Activated naive CD8-positive, alpha-beta T cell treated with anti-CD3 and anti-CD28 coated beads, Interleukin-2, amount 10 ng/mL, durations not matched to agents 7 days and 5 days (primary cell): ENCODE measurements around the gene TRPC5OS. TPM values are rescaled to one million over a fixed set of nuclear protein-coding genes. Genes with fewer than 3 reads are reported as not detected.

ENCODE experiments used
- ATAC-seq: fragments of 150-1000 bp; cut with Tn5 transposase; one replicate; pipeline ENCODE4 v1.10.0; 2021; ENCODE audit warnings: low read depth, moderate library complexity
- POLR2A ChIA-PET: fragments of 350-600 bp; sonication (Branson Sonifier 250); formaldehyde crosslinking; loops from one replicate; lab custom pipeline; 2021; ENCODE audit warnings: antibody characterized with exemption; lab: Charles Lee
- DNase-seq: peaks from one replicate; pipeline ENCODE4 v3.0.0; 2021
- H3K27ac Mint-ChIP-seq: one replicate; pipeline ENCODE4 v1.8.0; 2022; ENCODE audit warnings: mild to moderate bottlenecking, mixed read lengths
- H3K27me3 Mint-ChIP-seq: one replicate; pipeline ENCODE4 v1.8.0; 2022; ENCODE audit warnings: mild to moderate bottlenecking, moderate library complexity, mixed read lengths
- H3K36me3 Mint-ChIP-seq: one replicate; pipeline ENCODE4 v1.8.0; 2021; ENCODE audit warnings: mild to moderate bottlenecking, mixed read lengths
- H3K4me1 Mint-ChIP-seq: one replicate; pipeline ENCODE4 v1.8.0; 2021; ENCODE audit warnings: mixed read lengths
- H3K4me3 Mint-ChIP-seq: one replicate; pipeline ENCODE4 v1.8.0; 2022; ENCODE audit warnings: mild to moderate bottlenecking, moderate library complexity, mixed read lengths
- H3K9me3 Mint-ChIP-seq: one replicate; pipeline ENCODE4 v1.8.0; 2021; ENCODE audit warnings: mixed read lengths
- total RNA-seq, 2 experiments: library from RNA; stranded (reverse); gene quantifications; one replicate each; pipeline ENCODE4 v1.2.3, GENCODE V29; 2021

Gene TRPC5OS
- total RNA-seq, 2 experiments from 2014 or later, result not detected

- Mint-ChIP-seq H3K4me3 (no peak overlapping the region), H3K4me1 (no peaks in the 10 kb centered on the region), H3K27ac (no peak overlapping the region), H3K9me3 (no peaks in the 10 kb centered on the region), H3K27me3 (peaks cover 6% of the 10 kb centered on the region), H3K36me3 (no peaks in the 10 kb centered on the region)
- no peak for DNase-seq
- POLR2A ChIA-PET, result no interaction called here
- no peak for ATAC-seq
Observed at GRCh38 chrX:111869639-111870034, 6.3 kb upstream of the TRPC5OS start.

- DNase-seq (no peak), ATAC-seq (no peak)
- no peak overlapping the region for H3K27ac Mint-ChIP-seq
- H3K4me1 Mint-ChIP-seq, result no peaks in the 10 kb centered on the region
- no peaks in the 10 kb centered on the region for H3K36me3 Mint-ChIP-seq
- H3K4me3 Mint-ChIP-seq, result no peak overlapping the region
- POLR2A ChIA-PET, result no interaction called here
- no peaks in the 10 kb centered on the region for H3K9me3 Mint-ChIP-seq
- peaks cover 3% of the 10 kb centered on the region for H3K27me3 Mint-ChIP-seq
Observed at GRCh38 chrX:111874241-111874640, 1.7 kb upstream of the TRPC5OS start.

DNA sequence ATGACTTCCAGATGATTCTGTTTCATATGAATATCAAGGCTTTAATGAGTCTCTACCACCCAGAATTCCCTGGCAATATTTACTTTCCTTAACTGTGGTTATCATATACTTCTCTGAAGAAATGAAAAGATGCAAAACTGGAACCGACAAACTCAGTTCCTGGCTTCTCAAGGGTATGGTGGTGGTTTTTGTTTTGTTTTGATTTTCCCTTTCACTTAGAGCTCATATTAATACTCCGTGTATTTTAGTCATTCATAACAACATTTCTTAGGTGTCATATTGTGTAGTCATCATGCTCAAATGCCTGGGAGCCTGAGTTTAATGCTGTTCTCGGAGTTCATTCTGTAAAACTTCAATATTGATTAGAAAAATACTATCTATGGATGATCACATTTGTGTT lies 665 bp downstream of the TRPC5OS start:
- H3K27me3 Mint-ChIP-seq, result peaks cover 3% of the 10 kb centered on the region
- H3K4me3 Mint-ChIP-seq, result no peak overlapping the region
- H3K27ac Mint-ChIP-seq, result no peak overlapping the region
- no peaks in the 10 kb centered on the region for H3K4me1 Mint-ChIP-seq
- DNase-seq (no peak), ATAC-seq (no peak)
- H3K36me3 Mint-ChIP-seq, result no peaks in the 10 kb centered on the region
- no peaks in the 10 kb centered on the region for H3K9me3 Mint-ChIP-seq
- POLR2A ChIA-PET, result no interaction called here

- DNase-seq (no peak), ATAC-seq (no peak)
- peaks cover 3% of the 10 kb centered on the region for H3K27me3 Mint-ChIP-seq
- no peaks in the 10 kb centered on the region for H3K36me3 Mint-ChIP-seq
- POLR2A ChIA-PET, result no interaction called here
- no peak overlapping the region for H3K4me3 Mint-ChIP-seq
- H3K4me1 Mint-ChIP-seq, result no peaks in the 10 kb centered on the region
- no peaks in the 10 kb centered on the region for H3K9me3 Mint-ChIP-seq
- no peak overlapping the region for H3K27ac Mint-ChIP-seq
Observed at GRCh38 chrX:111877681-111878080, 1.7 kb downstream of the TRPC5OS start.

DNA sequence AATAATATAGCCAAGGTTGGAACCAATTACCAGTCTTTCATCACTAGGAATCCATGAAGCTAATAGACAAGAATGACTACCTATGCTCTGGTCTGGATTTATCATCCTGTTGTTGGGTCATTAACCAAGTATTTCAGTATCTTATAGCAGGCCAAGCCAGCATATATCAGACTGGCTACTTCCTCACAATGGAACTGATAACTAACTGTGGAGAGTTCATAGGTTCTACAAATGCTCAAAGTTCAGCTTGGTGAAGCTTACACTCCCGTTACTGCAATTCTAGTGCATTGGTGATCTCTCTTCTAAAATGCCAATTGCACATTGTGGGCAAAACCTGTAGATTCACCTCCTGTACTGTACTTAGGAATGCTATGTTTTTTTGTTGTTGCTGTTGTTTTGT lies 4.8 kb downstream of the TRPC5OS start:
- POLR2A ChIA-PET, result no interaction called here
- H3K27ac Mint-ChIP-seq, result no peak overlapping the region
- peaks cover 3% of the 10 kb centered on the region for H3K27me3 Mint-ChIP-seq
- H3K4me1 Mint-ChIP-seq, result no peaks in the 10 kb centered on the region
- DNase-seq (no peak), ATAC-seq (no peak)
- no peaks in the 10 kb centered on the region for H3K36me3 Mint-ChIP-seq
- H3K9me3 Mint-ChIP-seq, result no peaks in the 10 kb centered on the region
- H3K4me3 Mint-ChIP-seq, result no peak overlapping the region

DNA sequence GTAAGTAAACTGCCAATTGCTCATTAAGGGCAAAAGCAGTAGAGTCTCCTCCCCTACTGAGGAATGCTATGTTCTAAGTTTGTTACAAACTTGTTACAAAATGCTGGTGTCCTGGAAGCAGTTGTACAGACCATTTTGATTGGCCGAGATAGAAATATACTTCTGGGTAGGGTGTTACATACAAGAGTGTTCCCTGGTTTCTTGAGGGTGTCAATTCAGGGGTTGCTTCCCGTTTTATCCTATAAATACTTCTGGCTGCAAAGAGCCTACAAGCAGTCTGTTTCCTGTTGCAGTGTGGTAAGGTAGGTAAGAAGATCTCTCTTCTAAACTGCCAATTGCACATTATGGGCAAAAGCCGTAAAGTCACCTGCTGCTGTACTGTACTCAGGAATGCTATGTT lies 5.7 kb downstream of the TRPC5OS start:
- no peak overlapping the region for H3K4me3 Mint-ChIP-seq
- H3K36me3 Mint-ChIP-seq, result no peaks in the 10 kb centered on the region
- DNase-seq (no peak), ATAC-seq (no peak)
- H3K9me3 Mint-ChIP-seq, result no peaks in the 10 kb centered on the region
- no peaks in the 10 kb centered on the region for H3K4me1 Mint-ChIP-seq
- H3K27ac Mint-ChIP-seq, result no peak overlapping the region
- POLR2A ChIA-PET, result no interaction called here
- H3K27me3 Mint-ChIP-seq, result peaks cover 3% of the 10 kb centered on the region

DNA sequence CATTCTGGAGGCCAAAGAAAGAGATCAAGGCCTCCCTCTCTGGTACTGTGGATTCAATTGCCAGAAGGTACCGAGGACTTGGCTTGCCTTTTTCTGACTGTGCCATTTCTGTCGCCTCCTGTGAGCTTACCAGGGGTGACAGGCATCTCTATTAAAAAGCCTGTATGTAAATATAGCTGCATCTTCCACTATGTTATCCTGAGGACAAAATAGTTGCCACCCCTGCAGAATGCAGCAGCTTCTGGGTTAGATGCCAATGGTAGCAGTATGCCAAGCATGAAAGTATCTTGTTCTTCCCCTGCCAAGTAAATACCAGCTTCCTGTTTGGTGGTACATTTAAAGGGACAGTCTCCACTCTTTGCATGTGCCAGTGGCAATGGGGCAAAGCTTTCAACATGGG lies 10.7 kb downstream of the TRPC5OS start:
- ATAC-seq, result no peak
- no peaks in the 10 kb centered on the region for H3K9me3 Mint-ChIP-seq
- no peaks in the 10 kb centered on the region for H3K27me3 Mint-ChIP-seq
- H3K27ac Mint-ChIP-seq, result no peak overlapping the region
- H3K4me3 Mint-ChIP-seq, result no peak overlapping the region
- no peaks in the 10 kb centered on the region for H3K36me3 Mint-ChIP-seq
- no peak for DNase-seq
- POLR2A ChIA-PET, result no interaction called here
- H3K4me1 Mint-ChIP-seq, result no peaks in the 10 kb centered on the region

DNA sequence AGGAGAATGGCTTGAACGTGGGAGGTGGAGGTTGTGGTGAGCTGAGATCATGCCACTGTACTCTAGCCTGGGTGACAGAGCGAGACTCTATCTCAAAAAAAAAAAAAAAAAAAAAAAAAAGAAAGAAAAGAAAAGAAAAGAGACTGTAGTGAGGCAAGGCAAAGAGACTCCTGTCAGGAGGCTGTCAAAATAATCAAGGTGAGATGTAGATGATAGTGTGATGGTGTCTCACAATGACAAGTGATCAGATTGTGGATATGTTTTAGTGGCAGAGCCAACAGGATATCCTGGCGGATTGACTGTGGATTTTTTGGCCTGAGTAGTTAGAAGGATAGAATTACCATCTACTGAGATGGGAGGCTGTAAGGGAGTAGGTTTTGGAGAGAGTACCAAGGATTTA lies 12.6 kb downstream of the TRPC5OS start:
- H3K4me1 Mint-ChIP-seq, result no peaks in the 10 kb centered on the region
- H3K36me3 Mint-ChIP-seq, result no peaks in the 10 kb centered on the region
- no peaks in the 10 kb centered on the region for H3K9me3 Mint-ChIP-seq
- H3K4me3 Mint-ChIP-seq, result no peak overlapping the region
- H3K27ac Mint-ChIP-seq, result no peak overlapping the region
- POLR2A ChIA-PET, result no interaction called here
- ATAC-seq, result no peak
- no peaks in the 10 kb centered on the region for H3K27me3 Mint-ChIP-seq
- no peak for DNase-seq

DNA sequence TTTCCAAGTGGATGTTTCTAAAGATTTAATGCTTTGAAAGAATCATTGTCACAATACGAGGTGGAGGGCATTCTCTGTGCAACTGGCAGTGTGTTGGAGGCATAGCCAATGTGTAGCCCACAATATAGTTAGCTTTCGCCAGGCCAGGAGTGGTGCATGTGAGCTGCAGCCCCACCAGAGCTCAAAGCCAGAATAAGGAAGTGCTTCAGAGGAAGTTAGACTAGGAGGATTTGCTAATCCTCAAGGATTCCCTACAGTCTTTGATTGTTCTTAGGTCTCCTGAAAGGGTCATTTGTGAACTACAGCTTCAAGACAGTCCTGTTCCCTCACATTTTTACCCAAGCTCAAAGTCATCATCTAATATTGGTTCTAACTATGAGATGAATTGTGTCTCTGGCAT lies 16.4 kb downstream of the TRPC5OS start:
- Mint-ChIP-seq H3K4me1 (no peaks in the 10 kb centered on the region), H3K27ac (no peak overlapping the region), H3K27me3 (no peaks in the 10 kb centered on the region), H3K36me3 (no peaks in the 10 kb centered on the region), H3K9me3 (no peaks in the 10 kb centered on the region), H3K4me3 (no peak overlapping the region)
- DNase-seq, result no peak
- no peak for ATAC-seq
- POLR2A ChIA-PET, result no interaction called here

DNA sequence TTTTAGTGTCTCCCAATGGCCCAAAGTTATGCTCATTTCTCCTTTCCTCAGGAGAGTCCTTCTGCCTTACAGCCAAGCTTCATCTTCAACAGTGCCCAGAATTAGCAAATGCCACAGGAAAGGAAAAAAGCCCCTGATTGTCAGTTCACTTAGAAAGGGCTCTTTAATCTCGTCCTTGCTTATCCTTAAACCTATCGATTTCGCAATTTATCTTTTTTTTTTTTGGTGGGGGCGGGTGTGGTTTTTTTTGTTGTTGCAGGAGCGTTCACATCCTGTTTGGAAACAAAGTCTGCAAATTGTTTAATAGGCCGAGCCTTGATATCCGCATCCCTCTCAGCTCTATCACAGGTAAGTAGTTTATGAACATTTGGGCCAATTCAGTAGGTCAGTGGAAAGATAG lies 20.2 kb downstream of the TRPC5OS start:
- H3K4me3 Mint-ChIP-seq, result no peak overlapping the region
- H3K27me3 Mint-ChIP-seq, result no peaks in the 10 kb centered on the region
- no peaks in the 10 kb centered on the region for H3K9me3 Mint-ChIP-seq
- ATAC-seq (no peak), DNase-seq (no peak)
- no peaks in the 10 kb centered on the region for H3K4me1 Mint-ChIP-seq
- POLR2A ChIA-PET, result no interaction called here
- H3K27ac Mint-ChIP-seq, result no peak overlapping the region
- no peaks in the 10 kb centered on the region for H3K36me3 Mint-ChIP-seq

DNA sequence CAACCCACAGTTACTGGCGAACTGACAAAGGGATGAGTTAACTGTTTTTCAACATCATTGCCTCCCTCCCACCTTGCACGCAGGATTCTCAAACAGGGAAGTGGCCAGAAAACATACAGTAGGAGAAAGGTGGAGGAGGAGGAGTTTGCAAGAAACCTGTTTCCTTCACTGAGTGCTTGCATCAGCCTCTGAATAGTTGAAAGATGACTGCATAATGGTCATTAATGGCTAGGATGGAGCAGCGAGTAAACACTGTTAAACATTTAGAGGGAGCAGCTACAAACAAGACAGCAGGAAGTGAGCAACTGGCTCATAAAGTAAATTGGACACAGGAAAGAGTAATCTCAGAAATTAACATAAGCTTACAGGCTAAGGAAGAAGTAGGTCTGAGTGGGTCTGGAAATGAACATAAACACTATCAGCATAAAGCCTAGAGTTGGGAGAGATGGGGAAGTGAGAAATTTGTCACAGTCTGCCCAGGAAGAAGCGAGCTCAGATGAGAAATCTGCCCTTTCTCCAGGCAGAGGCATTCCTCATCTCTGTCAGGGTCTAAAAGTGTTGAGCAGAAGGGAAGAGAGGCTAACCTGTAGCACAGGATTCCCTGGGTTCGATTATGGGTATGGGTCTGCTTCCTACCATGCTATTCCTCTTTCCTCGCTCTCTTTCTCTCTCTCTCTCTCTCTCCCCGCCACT lies 38.6 kb downstream of the TRPC5OS start:
- no peak overlapping the region for H3K4me3 Mint-ChIP-seq
- H3K9me3 Mint-ChIP-seq, result no peaks in the 10 kb centered on the region
- no peak overlapping the region for H3K27ac Mint-ChIP-seq
- H3K36me3 Mint-ChIP-seq, result no peaks in the 10 kb centered on the region
- POLR2A ChIA-PET, result no interaction called here
- no peaks in the 10 kb centered on the region for H3K4me1 Mint-ChIP-seq
- DNase-seq (no peak), ATAC-seq (no peak)
- no peaks in the 10 kb centered on the region for H3K27me3 Mint-ChIP-seq

DNA sequence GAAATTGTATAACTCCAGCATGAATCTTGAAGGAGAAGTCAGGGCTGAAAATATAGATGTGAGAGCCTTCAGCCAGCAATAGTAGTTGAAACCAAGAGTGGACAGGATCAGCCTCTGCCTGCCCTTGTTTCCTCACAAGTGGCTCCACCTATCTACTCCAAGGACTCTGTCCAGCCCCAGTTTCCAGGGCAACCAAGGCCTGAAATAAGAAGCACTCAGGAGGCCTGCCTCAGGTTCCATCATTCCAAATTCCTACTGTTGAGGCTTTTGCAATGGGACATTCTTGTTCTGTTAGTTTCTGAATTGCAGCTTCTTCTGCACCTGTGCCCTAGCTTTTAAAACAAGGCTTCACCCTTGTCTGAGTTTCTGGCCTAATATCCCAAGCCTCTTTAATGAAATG lies 41.6 kb downstream of the TRPC5OS start:
- POLR2A ChIA-PET, result no interaction called here
- ATAC-seq (no peak), DNase-seq (no peak)
- H3K4me3 Mint-ChIP-seq, result no peak overlapping the region
- no peak overlapping the region for H3K27ac Mint-ChIP-seq
- H3K4me1 Mint-ChIP-seq, result no peaks in the 10 kb centered on the region
- no peaks in the 10 kb centered on the region for H3K36me3 Mint-ChIP-seq
- H3K27me3 Mint-ChIP-seq, result no peaks in the 10 kb centered on the region
- H3K9me3 Mint-ChIP-seq, result no peaks in the 10 kb centered on the region

DNA sequence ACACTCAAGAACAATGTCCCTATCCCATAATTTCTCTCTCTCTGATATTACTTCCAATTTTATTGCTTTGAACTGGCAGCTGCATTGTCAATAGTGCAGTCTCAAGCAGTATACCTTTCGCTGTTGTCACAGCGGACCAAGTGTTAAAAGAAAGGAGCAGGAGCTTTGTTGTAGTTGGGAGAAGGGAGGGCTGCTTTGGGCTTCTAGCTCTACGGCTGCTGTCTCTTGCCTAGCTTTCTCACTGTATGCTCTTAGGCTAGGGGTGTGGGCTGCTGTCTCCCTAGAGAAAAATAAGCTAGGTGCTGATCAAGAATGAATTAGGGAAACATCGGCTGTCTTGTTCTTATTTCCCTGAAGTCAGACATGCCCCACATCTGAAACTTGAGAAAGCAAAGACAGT lies 52.5 kb downstream of the TRPC5OS start:
- POLR2A ChIA-PET, result no interaction called here
- ATAC-seq (no peak), DNase-seq (no peak)
- no peak overlapping the region for H3K4me3 Mint-ChIP-seq
- no peaks in the 10 kb centered on the region for H3K9me3 Mint-ChIP-seq
- no peaks in the 10 kb centered on the region for H3K36me3 Mint-ChIP-seq
- H3K27me3 Mint-ChIP-seq, result no peaks in the 10 kb centered on the region
- H3K27ac Mint-ChIP-seq, result no peak overlapping the region
- H3K4me1 Mint-ChIP-seq, result no peaks in the 10 kb centered on the region
